NCI-H1105 treated with DMSO at 0.1 percent for 48 hours (cell line): Measurements from ENCODE around the gene ZNF593.

ENCODE experiments used
- DNase-seq: peaks from one replicate; lab custom pipeline; 2025; lab: John Stamatoyannopoulos, UW

Gene ZNF593

GRCh38 chr1:26210147-26210870, 40.6 kb downstream of the ZNF593 start:
- no peak for DNase-seq

- no peak for DNase-seq
Measured at GRCh38 chr1:26212726-26213125, 43.0 kb downstream of the ZNF593 start.

- DNase-seq: no peak
Measured at GRCh38 chr1:26213335-26213905, 43.7 kb downstream of the ZNF593 start.

- no peak for DNase-seq
Measured at GRCh38 chr1:26215246-26215645, 45.5 kb downstream of the ZNF593 start.

- DNase-seq: no peak
Measured at GRCh38 chr1:26218906-26219494, 49.3 kb downstream of the ZNF593 start.
